Activated CD8-positive, alpha-beta memory T cell treated with anti-CD3 and anti-CD28 coated beads, Interleukin-2, amount 10 ng/mL, durations not matched to agents 7 days and 5 days (primary cell): ENCODE measurements around the gene FOSL2. TPM values are rescaled to one million over a fixed set of nuclear protein-coding genes. Genes with fewer than 3 reads are reported as not detected.

ENCODE experiments used
- ATAC-seq: fragments of 150-1000 bp; cut with Tn5 transposase; one replicate; pipeline ENCODE4 v1.10.0; 2021; ENCODE audit warnings: moderate library complexity
- CTCF ChIA-PET: fragments of 350-600 bp; sonication (Branson Sonifier 250); formaldehyde crosslinking; loops from one replicate; lab custom pipeline; 2021; ENCODE audit warnings: antibody characterized with exemption; lab: Charles Lee
- DNase-seq: peaks from one replicate; pipeline ENCODE4 v3.0.0-alpha.2; 2020
- H3K27ac Mint-ChIP-seq: one replicate; pipeline ENCODE4 v1.8.0; 2021; ENCODE audit warnings: mild to moderate bottlenecking, mixed read lengths
- H3K27me3 Mint-ChIP-seq: one replicate; pipeline ENCODE4 v1.8.0; 2021; ENCODE audit warnings: mixed read lengths
- H3K36me3 Mint-ChIP-seq: one replicate; pipeline ENCODE4 v1.8.0; 2021; ENCODE audit warnings: mild to moderate bottlenecking, mixed read lengths
- H3K4me1 Mint-ChIP-seq: one replicate; pipeline ENCODE4 v1.8.0; 2021; ENCODE audit warnings: mixed read lengths
- H3K4me3 Mint-ChIP-seq: one replicate; pipeline ENCODE4 v1.8.0; 2021; ENCODE audit warnings: mild to moderate bottlenecking, moderate library complexity, mixed read lengths
- H3K9me3 Mint-ChIP-seq: one replicate; pipeline ENCODE4 v1.8.0; 2022; ENCODE audit warnings: low read depth, mixed read lengths
- total RNA-seq, 2 experiments: library from RNA; stranded (reverse); gene quantifications; one replicate each; pipeline ENCODE4 v1.2.3, GENCODE V29; 2021

Gene FOSL2
- total RNA-seq, 2 experiments from 2014 or later = 56.2 to 75.7 TPM

GRCh38 chr2:28397043-28397381 lies 4.4 kb downstream of the FOSL2 start:
- Mint-ChIP-seq H3K36me3 (peaks cover 30% of the 10 kb centered on the region), H3K9me3 (no peaks in the 10 kb centered on the region), H3K27ac (no peak overlapping the region), H3K4me1 (peaks cover 43% of the 10 kb centered on the region), H3K4me3 (peak overlapping the region; percentile 32), H3K27me3 (no peaks in the 10 kb centered on the region)
- DNase-seq = no peak
- no peak for ATAC-seq
- CTCF ChIA-PET = interaction anchor here (1.0 to 1.2 kb wide), 3 partner anchors 13 to 674 kb away, joined by 3 read pairs; no protein-coding TSS in a partner anchor

GRCh38 chr2:28398101-28398834 lies 5.6 kb downstream of the FOSL2 start:
- peak overlapping the region; percentile 28 for H3K27ac Mint-ChIP-seq
- CTCF ChIA-PET = no interaction called here
- no peaks in the 10 kb centered on the region for H3K9me3 Mint-ChIP-seq
- no peak overlapping the region for H3K4me3 Mint-ChIP-seq
- H3K4me1 Mint-ChIP-seq = peaks cover 56% of the 10 kb centered on the region
- no peaks in the 10 kb centered on the region for H3K27me3 Mint-ChIP-seq
- DNase-seq (no peak), ATAC-seq (no peak)
- H3K36me3 Mint-ChIP-seq = peaks cover 33% of the 10 kb centered on the region

GRCh38 chr2:28399289-28399688 lies 6.6 kb downstream of the FOSL2 start:
- H3K27me3 Mint-ChIP-seq = no peaks in the 10 kb centered on the region
- DNase-seq (no peak), ATAC-seq (no peak)
- H3K4me3 Mint-ChIP-seq = no peak overlapping the region
- peaks cover 40% of the 10 kb centered on the region for H3K36me3 Mint-ChIP-seq
- H3K27ac Mint-ChIP-seq = no peak overlapping the region
- no peaks in the 10 kb centered on the region for H3K9me3 Mint-ChIP-seq
- peaks cover 65% of the 10 kb centered on the region for H3K4me1 Mint-ChIP-seq
- CTCF ChIA-PET = no interaction called here

GRCh38 chr2:28399956-28400355 lies 7.3 kb downstream of the FOSL2 start:
- Mint-ChIP-seq H3K4me1 (peaks cover 65% of the 10 kb centered on the region), H3K4me3 (no peak overlapping the region), H3K27me3 (no peaks in the 10 kb centered on the region), H3K36me3 (peaks cover 39% of the 10 kb centered on the region), H3K9me3 (no peaks in the 10 kb centered on the region), H3K27ac (peak overlapping the region; percentile 10)
- ATAC-seq (no peak), DNase-seq (no peak)
- CTCF ChIA-PET = no interaction called here

GRCh38 chr2:28400419-28400818 lies 7.8 kb downstream of the FOSL2 start:
- H3K9me3 Mint-ChIP-seq = no peaks in the 10 kb centered on the region
- CTCF ChIA-PET = interaction anchor here (1.6 kb wide), 1 partner anchor 677 kb away, joined by 4 read pairs; no protein-coding TSS in a partner anchor
- no peaks in the 10 kb centered on the region for H3K27me3 Mint-ChIP-seq
- H3K27ac Mint-ChIP-seq = peak overlapping the region; percentile 10
- no peak overlapping the region for H3K4me3 Mint-ChIP-seq
- DNase-seq = no peak
- no peak for ATAC-seq
- H3K36me3 Mint-ChIP-seq = peaks cover 44% of the 10 kb centered on the region
- peaks cover 66% of the 10 kb centered on the region for H3K4me1 Mint-ChIP-seq

GRCh38 chr2:28400921-28401320 lies 8.3 kb downstream of the FOSL2 start:
- no peaks in the 10 kb centered on the region for H3K9me3 Mint-ChIP-seq
- no peaks in the 10 kb centered on the region for H3K27me3 Mint-ChIP-seq
- peaks cover 70% of the 10 kb centered on the region for H3K4me1 Mint-ChIP-seq
- CTCF ChIA-PET = interaction anchor here (1.0 to 1.6 kb wide), 2 partner anchors 166 to 678 kb away, joined by 3 to 4 read pairs; no protein-coding TSS in a partner anchor
- ATAC-seq (no peak), DNase-seq (no peak)
- peaks cover 47% of the 10 kb centered on the region for H3K36me3 Mint-ChIP-seq
- no peak overlapping the region for H3K4me3 Mint-ChIP-seq
- H3K27ac Mint-ChIP-seq = no peak overlapping the region

GRCh38 chr2:28401411-28401810 lies 8.8 kb downstream of the FOSL2 start:
- H3K36me3 Mint-ChIP-seq = peaks cover 52% of the 10 kb centered on the region
- peak overlapping the region; percentile 18 for H3K27ac Mint-ChIP-seq
- no peak for ATAC-seq
- no peak for DNase-seq
- H3K27me3 Mint-ChIP-seq = no peaks in the 10 kb centered on the region
- H3K4me1 Mint-ChIP-seq = peaks cover 75% of the 10 kb centered on the region
- no peak overlapping the region for H3K4me3 Mint-ChIP-seq
- CTCF ChIA-PET = interaction anchor here (1.0 to 1.8 kb wide), 3 partner anchors 165 to 698 kb away, joined by 3 to 4 read pairs (median 4); no protein-coding TSS in a partner anchor
- H3K9me3 Mint-ChIP-seq = no peaks in the 10 kb centered on the region

- Mint-ChIP-seq H3K27me3 (no peaks in the 10 kb centered on the region), H3K36me3 (peaks cover 56% of the 10 kb centered on the region), H3K4me3 (no peak overlapping the region), H3K27ac (peak overlapping the region; percentile 18), H3K4me1 (peaks cover 82% of the 10 kb centered on the region), H3K9me3 (no peaks in the 10 kb centered on the region)
- DNase-seq = no peak
- CTCF ChIA-PET = interaction anchor here (1.0 to 1.8 kb wide), 4 partner anchors 165 to 698 kb away, joined by 3 to 5 read pairs (median 4); no protein-coding TSS in a partner anchor
- no peak for ATAC-seq
Observed at GRCh38 chr2:28401948-28402550, 9.4 kb downstream of the FOSL2 start.

GRCh38 chr2:28403370-28403956 lies 10.8 kb downstream of the FOSL2 start:
- ATAC-seq (no peak), DNase-seq (no peak)
- H3K27me3 Mint-ChIP-seq = no peaks in the 10 kb centered on the region
- peaks cover 83% of the 10 kb centered on the region for H3K4me1 Mint-ChIP-seq
- H3K27ac Mint-ChIP-seq = peak overlapping the region; percentile 55
- CTCF ChIA-PET = interaction anchor here (0.5 to 1.8 kb wide), 7 partner anchors 11 to 700 kb away, joined by 3 to 5 read pairs (median 3); partner anchors contain the start of gene FOSL2
- peaks cover 58% of the 10 kb centered on the region for H3K36me3 Mint-ChIP-seq
- H3K9me3 Mint-ChIP-seq = no peaks in the 10 kb centered on the region
- H3K4me3 Mint-ChIP-seq = no peak overlapping the region

GRCh38 chr2:28404086-28404485 lies 11.4 kb downstream of the FOSL2 start:
- Mint-ChIP-seq H3K4me1 (peaks cover 83% of the 10 kb centered on the region), H3K36me3 (peaks cover 64% of the 10 kb centered on the region), H3K4me3 (no peak overlapping the region), H3K27ac (no peak overlapping the region), H3K27me3 (no peaks in the 10 kb centered on the region), H3K9me3 (no peaks in the 10 kb centered on the region)
- CTCF ChIA-PET = interaction anchor here (1.3 to 1.8 kb wide), 3 partner anchors 26 to 681 kb away, joined by 3 to 5 read pairs (median 3); no protein-coding TSS in a partner anchor
- ATAC-seq = no peak
- no peak for DNase-seq

- ATAC-seq = no peak
- CTCF ChIA-PET = interaction anchor here (0.9 to 1.1 kb wide), 2 partner anchors 9 to 47 kb away, joined by 3 read pairs; no protein-coding TSS in a partner anchor
- H3K36me3 Mint-ChIP-seq = peaks cover 70% of the 10 kb centered on the region
- H3K27ac Mint-ChIP-seq = no peak overlapping the region
- H3K27me3 Mint-ChIP-seq = no peaks in the 10 kb centered on the region
- no peak overlapping the region for H3K4me3 Mint-ChIP-seq
- H3K9me3 Mint-ChIP-seq = no peaks in the 10 kb centered on the region
- H3K4me1 Mint-ChIP-seq = peaks cover 83% of the 10 kb centered on the region
- DNase-seq = no peak
Observed at GRCh38 chr2:28405537-28405936, 12.9 kb downstream of the FOSL2 start.

- no peaks in the 10 kb centered on the region for H3K27me3 Mint-ChIP-seq
- H3K36me3 Mint-ChIP-seq = peaks cover 74% of the 10 kb centered on the region
- CTCF ChIA-PET = interaction anchor here (0.6 to 2.2 kb wide), 6 partner anchors 8 to 46 kb away, joined by 3 to 5 read pairs (median 4); no protein-coding TSS in a partner anchor
- peak overlapping the region; percentile 5 for H3K4me3 Mint-ChIP-seq
- H3K9me3 Mint-ChIP-seq = no peaks in the 10 kb centered on the region
- ATAC-seq (peak; percentile 45), DNase-seq (peak; percentile 90)
- H3K27ac Mint-ChIP-seq = peak overlapping the region; percentile 98
- H3K4me1 Mint-ChIP-seq = peaks cover 87% of the 10 kb centered on the region
Observed at GRCh38 chr2:28406276-28407096, 13.8 kb downstream of the FOSL2 start.
